ENCODE data around the gene KHDC4. TPM values are rescaled to one million over a fixed set of nuclear protein-coding genes. Genes with fewer than 3 reads are reported as not detected.
A peak's percentile ranks its signal among the peaks of the same experiment; 100 is the strongest.

The KHDC4 gene
- total and polyA plus RNA-seq, 7 experiments from 2014 or later = 8.1 to 117 (median 64.9) TPM

GRCh38 chr1:155950829-155951228, 16.6 kb upstream of the KHDC4 start:
- Histone ChIP-seq H3K27me3 (ENCODE audit: control insufficient read depth in 2 of 2, insufficient read depth in 2 of 2, low read length in 2 of 2) (no peaks in the 10 kb centered on the region), H3K9me3 (ENCODE audit: control insufficient read depth in 2 of 3, low read length in 3 of 3) (no peaks in the 10 kb centered on the region), H3K36me3 (ENCODE audit: control insufficient read depth in 2 of 3, insufficient read depth in 3 of 3, low read length in 3 of 3) (peaks cover 31 to 89% (median 32%) of the 10 kb centered on the region in 3 experiments), H3K27ac (ENCODE audit: low read depth, low read length) (no peak overlapping the region), H3K4me3 (ENCODE audit: low read length) (no peak overlapping the region), H3K4me1 (ENCODE audit: control insufficient read depth in 2 of 2, insufficient read depth in 2 of 2, low read length in 2 of 2) (peaks cover 10 to 14% of the 10 kb centered on the region in 2 donors)
- Mint-ChIP-seq H3K9me3 (no peaks in the 10 kb centered on the region), H3K4me1 (peaks cover 13 to 22% (median 15%) of the 10 kb centered on the region in 7 donors), H3K36me3 (peaks cover 7 to 42% (median 12%) of the 10 kb centered on the region in 5 donors), H3K4me3 (no peak overlapping the region), H3K27ac (no peak overlapping the region), H3K27me3 (no peaks in the 10 kb centered on the region)
- intact Hi-C loops (cut with micrococcal nuclease) = no loop called here
- POLR2A ChIA-PET = interaction anchor here (0.6 to 1.9 kb wide), 4 partner anchors 9 to 17 kb away, joined by 3 to 8 read pairs (median 4); no protein-coding TSS in a partner anchor
- CTCF ChIA-PET = no interaction called here
- DNase-seq (no peak), ATAC-seq (no peak)

DNA sequence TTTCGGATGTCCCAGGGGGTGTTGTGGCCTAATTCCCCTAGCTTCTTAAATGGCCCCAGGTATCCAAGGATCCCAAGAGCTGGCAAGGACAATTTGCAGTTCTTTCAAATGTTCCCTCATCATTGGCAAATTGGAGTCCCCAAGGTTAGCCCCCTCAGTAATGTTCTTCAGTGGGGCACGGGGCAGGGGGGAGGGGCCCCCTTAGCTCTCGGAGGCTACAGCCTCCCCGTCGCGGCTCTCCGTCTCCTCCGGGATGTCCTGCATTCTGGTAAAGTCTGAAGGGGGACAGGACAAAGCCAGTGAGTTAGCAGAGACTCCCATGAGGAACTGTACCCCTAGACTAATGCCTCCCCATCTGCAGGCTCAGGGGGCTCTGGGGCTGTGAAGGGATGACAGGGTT, 13.5 kb upstream of the KHDC4 start:
- peak overlapping the region in 5 of 9 donors; percentile 45 to 96 (median 55) for H3K27ac Mint-ChIP-seq
- CTCF ChIA-PET = interaction anchor here (0.9 kb wide), 1 partner anchor 26 kb away, joined by 3 read pairs; no protein-coding TSS in a partner anchor
- peak overlapping the region; percentile 65 for H3K27ac ChIP-seq (ENCODE audit: low read depth, low read length)

DNA sequence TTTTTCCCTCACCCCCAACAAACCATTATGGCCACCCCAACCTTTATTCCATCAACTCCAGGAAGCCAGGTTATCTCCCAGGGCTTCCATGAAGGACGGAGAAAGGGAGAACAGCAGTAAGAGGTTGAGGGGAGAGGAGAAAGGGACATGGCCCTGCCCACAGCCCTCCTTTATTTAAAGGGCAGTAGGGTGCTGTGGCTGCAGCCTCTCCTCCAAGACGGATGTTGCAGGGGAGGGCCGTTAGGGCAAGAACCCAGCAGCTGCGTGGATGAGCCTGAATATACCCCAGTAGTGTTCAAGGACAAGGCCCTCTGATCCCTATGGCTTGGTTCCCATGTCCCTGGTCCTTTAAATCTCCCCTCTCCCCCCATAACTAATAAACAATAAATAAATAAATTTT, 13.1 kb upstream of the KHDC4 start:
- peaks cover 0 to 27% (median 5%) of the 10 kb centered on the region in 5 donors for H3K36me3 Mint-ChIP-seq
- POLR2A ChIA-PET = interaction anchor here (0.6 to 2.0 kb wide), 3 partner anchors 10 to 48 kb away, joined by 3 to 5 read pairs (median 4); no protein-coding TSS in a partner anchor

More for the DNA sequence above, 13.5 kb upstream of the KHDC4 start:
- peaks cover 18 to 59% (median 22%) of the 10 kb centered on the region in 3 experiments for H3K36me3 ChIP-seq (ENCODE audit: control insufficient read depth in 2 of 3, insufficient read depth in 3 of 3, low read length in 3 of 3)
- H3K27me3 ChIP-seq (ENCODE audit: control insufficient read depth in 2 of 2, insufficient read depth in 2 of 2, low read length in 2 of 2) = no peaks in the 10 kb centered on the region
- H3K9me3 ChIP-seq (ENCODE audit: control insufficient read depth in 2 of 3, low read length in 3 of 3) = no peaks in the 10 kb centered on the region
- no peak overlapping the region for H3K4me3 Mint-ChIP-seq
- DNase-seq (no peak), ATAC-seq (no peak)
- intact Hi-C loops (cut with micrococcal nuclease) = loop anchor here in 1 of 2 donors (2.0 kb wide), 1 partner anchor 29 kb away; no protein-coding TSS in a partner anchor
- POLR2A ChIA-PET = interaction anchor here (0.6 to 2.0 kb wide), 4 partner anchors 9 to 47 kb away, joined by 3 to 5 read pairs (median 4); no protein-coding TSS in a partner anchor
- H3K4me1 Mint-ChIP-seq = peaks cover 21 to 46% (median 33%) of the 10 kb centered on the region in 7 donors
- H3K4me3 ChIP-seq (ENCODE audit: low read length) = no peak overlapping the region
- H3K9me3 Mint-ChIP-seq = no peaks in the 10 kb centered on the region
- peaks cover 20 to 26% of the 10 kb centered on the region in 2 donors for H3K4me1 ChIP-seq (ENCODE audit: control insufficient read depth in 2 of 2, insufficient read depth in 2 of 2, low read length in 2 of 2)
- H3K36me3 Mint-ChIP-seq = peaks cover 0 to 29% (median 7%) of the 10 kb centered on the region in 5 donors
- H3K27me3 Mint-ChIP-seq = no peaks in the 10 kb centered on the region

GRCh38 chr1:155946633-155947219, 12.5 kb upstream of the KHDC4 start:
- intact Hi-C loops (cut with micrococcal nuclease) = loop anchor here (1.0 to 2.0 kb wide), 3 partner anchors 8 to 30 kb away; partner anchors contain the start of gene KHDC4 (in 2 of the 2)
- ChIA-PET POLR2A (interaction anchor here (1.0 to 5.1 kb wide), 6 partner anchors 13 to 70 kb away, joined by 3 to 66 read pairs (median 10); partner anchors contain the start of genes ARHGEF2 and KHDC4), CTCF (interaction anchor here (1.0 kb wide), 1 partner anchor 43 kb away, joined by 6 read pairs; no protein-coding TSS in a partner anchor)
- H3K27me3 Mint-ChIP-seq = no peaks in the 10 kb centered on the region
- peak overlapping the region in 9 of 10 donors; percentile 16 to 87 (median 63) for H3K4me3 Mint-ChIP-seq
- H3K4me1 Mint-ChIP-seq = peaks cover 28 to 54% (median 41%) of the 10 kb centered on the region in 7 donors
- no peak overlapping the region for H3K4me3 ChIP-seq (ENCODE audit: low read length)
- peaks cover 13 to 49% (median 15%) of the 10 kb centered on the region in 3 experiments for H3K36me3 ChIP-seq (ENCODE audit: control insufficient read depth in 2 of 3, insufficient read depth in 3 of 3, low read length in 3 of 3)
- ATAC-seq = no peak
- H3K36me3 Mint-ChIP-seq = peaks cover 0 to 24% (median 5%) of the 10 kb centered on the region in 5 donors
- peaks cover 20 to 27% of the 10 kb centered on the region in 2 donors for H3K4me1 ChIP-seq (ENCODE audit: control insufficient read depth in 2 of 2, insufficient read depth in 2 of 2, low read length in 2 of 2)
- DNase-seq = no peak
- H3K27ac ChIP-seq (ENCODE audit: low read depth, low read length) = peak overlapping the region; percentile 65
- no peaks in the 10 kb centered on the region for H3K9me3 Mint-ChIP-seq
- no peaks in the 10 kb centered on the region for H3K27me3 ChIP-seq (ENCODE audit: control insufficient read depth in 2 of 2, insufficient read depth in 2 of 2, low read length in 2 of 2)
- H3K9me3 ChIP-seq (ENCODE audit: control insufficient read depth in 2 of 3, low read length in 3 of 3) = no peaks in the 10 kb centered on the region
- H3K27ac Mint-ChIP-seq = peak overlapping the region; percentile 81 to 99 (median 89)

More for the DNA sequence above, 13.1 kb upstream of the KHDC4 start:
- no peak for DNase-seq
- intact Hi-C loops (cut with micrococcal nuclease) = loop anchor here in 1 of 2 donors (2.0 kb wide), 1 partner anchor 30 kb away; no protein-coding TSS in a partner anchor
- CTCF ChIA-PET = no interaction called here
- no peak for ATAC-seq
- H3K4me1 Mint-ChIP-seq = peaks cover 25 to 49% (median 36%) of the 10 kb centered on the region in 7 donors
- no peaks in the 10 kb centered on the region for H3K9me3 Mint-ChIP-seq
- no peaks in the 10 kb centered on the region for H3K27me3 ChIP-seq (ENCODE audit: control insufficient read depth in 2 of 2, insufficient read depth in 2 of 2, low read length in 2 of 2)
- no peaks in the 10 kb centered on the region for H3K27me3 Mint-ChIP-seq
- H3K4me3 Mint-ChIP-seq = peak overlapping the region in 2 of 10 donors; percentile 11 to 63
- peak overlapping the region; percentile 81 to 99 (median 89) for H3K27ac Mint-ChIP-seq
- H3K4me1 ChIP-seq (ENCODE audit: control insufficient read depth in 2 of 2, insufficient read depth in 2 of 2, low read length in 2 of 2) = peaks cover 20 to 26% of the 10 kb centered on the region in 2 donors
- no peaks in the 10 kb centered on the region for H3K9me3 ChIP-seq (ENCODE audit: control insufficient read depth in 2 of 3, low read length in 3 of 3)
- H3K27ac ChIP-seq (ENCODE audit: low read depth, low read length) = peak overlapping the region; percentile 65
- H3K36me3 ChIP-seq (ENCODE audit: control insufficient read depth in 2 of 3, insufficient read depth in 3 of 3, low read length in 3 of 3) = peaks cover 13 to 54% (median 21%) of the 10 kb centered on the region in 3 experiments
- H3K4me3 ChIP-seq (ENCODE audit: low read length) = no peak overlapping the region

DNA sequence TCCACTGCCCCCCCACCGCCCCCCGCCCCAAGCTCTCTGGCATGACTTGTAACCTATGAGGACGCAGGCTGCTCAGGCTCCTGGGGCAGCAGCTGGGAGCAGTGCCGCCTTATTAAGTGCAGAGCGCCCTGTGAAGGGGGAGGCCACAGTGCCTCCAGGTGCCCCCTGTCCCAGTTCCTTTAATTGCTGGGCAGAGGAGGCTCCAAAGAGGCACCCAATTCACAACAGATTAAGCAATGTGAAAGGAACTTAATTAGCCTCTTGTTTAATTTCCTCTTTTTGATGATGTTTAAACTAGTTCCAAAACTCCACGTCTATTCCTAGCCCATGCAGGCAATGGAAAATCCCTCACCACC, 10.2 kb upstream of the KHDC4 start:
- peaks cover 31 to 47% of the 10 kb centered on the region in 2 donors for H3K4me1 ChIP-seq (ENCODE audit: control insufficient read depth in 2 of 2, insufficient read depth in 2 of 2, low read length in 2 of 2)
- H3K4me3 ChIP-seq (ENCODE audit: low read length) = no peak overlapping the region
- Mint-ChIP-seq H3K36me3 (peaks cover 0 to 14% (median 0%) of the 10 kb centered on the region in 5 donors), H3K4me1 (peaks cover 44 to 72% (median 61%) of the 10 kb centered on the region in 7 donors), H3K27ac (peak overlapping the region; percentile 77 to 99 (median 89)), H3K9me3 (no peaks in the 10 kb centered on the region), H3K27me3 (no peaks in the 10 kb centered on the region), H3K4me3 (peak overlapping the region in 3 of 10 donors; percentile 34 to 61 (median 45))
- H3K9me3 ChIP-seq (ENCODE audit: control insufficient read depth in 2 of 3, low read length in 3 of 3) = no peaks in the 10 kb centered on the region
- ATAC-seq (no peak), DNase-seq (no peak)
- no peaks in the 10 kb centered on the region for H3K27me3 ChIP-seq (ENCODE audit: control insufficient read depth in 2 of 2, insufficient read depth in 2 of 2, low read length in 2 of 2)
- POLR2A ChIA-PET = interaction anchor here (0.6 to 5.1 kb wide), 8 partner anchors 10 to 513 kb away, joined by 3 to 66 read pairs (median 4); partner anchors contain the start of genes ARHGEF2 and KHDC4
- CTCF ChIA-PET = no interaction called here
- H3K27ac ChIP-seq (ENCODE audit: low read depth, low read length) = peak overlapping the region; percentile 65
- intact Hi-C loops (cut with micrococcal nuclease) = no loop called here
- peaks cover 0 to 27% (median 8%) of the 10 kb centered on the region in 3 experiments for H3K36me3 ChIP-seq (ENCODE audit: control insufficient read depth in 2 of 3, insufficient read depth in 3 of 3, low read length in 3 of 3)

DNA sequence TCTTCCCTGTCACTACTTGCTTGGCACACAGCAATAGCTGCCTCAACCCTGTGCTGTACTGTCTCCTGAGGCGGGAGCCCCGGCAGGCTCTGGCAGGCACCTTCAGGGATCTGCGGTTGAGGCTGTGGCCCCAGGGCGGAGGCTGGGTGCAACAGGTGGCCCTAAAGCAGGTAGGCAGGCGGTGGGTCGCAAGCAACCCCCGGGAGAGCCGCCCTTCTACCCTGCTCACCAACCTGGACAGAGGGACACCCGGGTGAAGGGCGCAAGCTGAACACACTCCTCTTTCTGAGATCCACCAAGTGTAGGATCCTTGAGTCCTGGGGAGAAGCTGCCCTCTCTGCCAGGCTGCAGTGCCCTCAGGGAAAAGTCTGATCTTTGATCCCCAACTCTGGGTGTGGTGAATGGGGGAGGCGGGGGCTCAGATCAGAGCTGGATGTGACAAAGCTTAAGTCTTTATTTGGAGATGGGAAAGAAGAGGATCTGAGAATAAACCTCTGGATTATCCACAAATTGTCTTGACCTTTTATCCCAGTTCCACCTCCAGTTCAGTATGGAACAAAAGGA, 8.4 kb upstream of the KHDC4 start:
- Histone ChIP-seq H3K27ac (ENCODE audit: low read depth, low read length) (peak overlapping the region; percentile 17), H3K4me1 (ENCODE audit: control insufficient read depth in 2 of 2, insufficient read depth in 2 of 2, low read length in 2 of 2) (peaks cover 31 to 47% of the 10 kb centered on the region in 2 donors), H3K27me3 (ENCODE audit: control insufficient read depth in 2 of 2, insufficient read depth in 2 of 2, low read length in 2 of 2) (no peaks in the 10 kb centered on the region), H3K36me3 (ENCODE audit: control insufficient read depth in 2 of 3, insufficient read depth in 3 of 3, low read length in 3 of 3) (peaks cover 0 to 13% (median 5%) of the 10 kb centered on the region in 3 experiments), H3K9me3 (ENCODE audit: control insufficient read depth in 2 of 3, low read length in 3 of 3) (no peaks in the 10 kb centered on the region), H3K4me3 (ENCODE audit: low read length) (no peak overlapping the region)
- Mint-ChIP-seq H3K4me3 (peak overlapping the region in 1 of 10 donors; percentile 37), H3K4me1 (peaks cover 49 to 81% (median 67%) of the 10 kb centered on the region in 7 donors), H3K36me3 (peaks cover 0 to 12% (median 0%) of the 10 kb centered on the region in 5 donors), H3K9me3 (no peaks in the 10 kb centered on the region), H3K27me3 (no peaks in the 10 kb centered on the region), H3K27ac (peak overlapping the region in 6 of 9 donors; percentile 47 to 91 (median 78))
- ChIA-PET POLR2A (interaction anchor here (0.7 to 5.1 kb wide), 6 partner anchors 8 to 40 kb away, joined by 3 to 66 read pairs (median 4); partner anchors contain the start of genes ARHGEF2 and KHDC4), CTCF (interaction anchor here (0.9 kb wide), 1 partner anchor 35 kb away, joined by 3 read pairs; no protein-coding TSS in a partner anchor)
- intact Hi-C loops (cut with micrococcal nuclease) = no loop called here
- ATAC-seq (no peak), DNase-seq (no peak)

All from naive thymus-derived CD4-positive, alpha-beta T cell (primary cell).